ENCODE data around the gene ZBTB25. TPM values are rescaled to one million over a fixed set of nuclear protein-coding genes. Genes with fewer than 3 reads are reported as not detected.

The ZBTB25 gene
- total RNA-seq, 1 donor from 2014 or later: 14.1 TPM

DNA sequence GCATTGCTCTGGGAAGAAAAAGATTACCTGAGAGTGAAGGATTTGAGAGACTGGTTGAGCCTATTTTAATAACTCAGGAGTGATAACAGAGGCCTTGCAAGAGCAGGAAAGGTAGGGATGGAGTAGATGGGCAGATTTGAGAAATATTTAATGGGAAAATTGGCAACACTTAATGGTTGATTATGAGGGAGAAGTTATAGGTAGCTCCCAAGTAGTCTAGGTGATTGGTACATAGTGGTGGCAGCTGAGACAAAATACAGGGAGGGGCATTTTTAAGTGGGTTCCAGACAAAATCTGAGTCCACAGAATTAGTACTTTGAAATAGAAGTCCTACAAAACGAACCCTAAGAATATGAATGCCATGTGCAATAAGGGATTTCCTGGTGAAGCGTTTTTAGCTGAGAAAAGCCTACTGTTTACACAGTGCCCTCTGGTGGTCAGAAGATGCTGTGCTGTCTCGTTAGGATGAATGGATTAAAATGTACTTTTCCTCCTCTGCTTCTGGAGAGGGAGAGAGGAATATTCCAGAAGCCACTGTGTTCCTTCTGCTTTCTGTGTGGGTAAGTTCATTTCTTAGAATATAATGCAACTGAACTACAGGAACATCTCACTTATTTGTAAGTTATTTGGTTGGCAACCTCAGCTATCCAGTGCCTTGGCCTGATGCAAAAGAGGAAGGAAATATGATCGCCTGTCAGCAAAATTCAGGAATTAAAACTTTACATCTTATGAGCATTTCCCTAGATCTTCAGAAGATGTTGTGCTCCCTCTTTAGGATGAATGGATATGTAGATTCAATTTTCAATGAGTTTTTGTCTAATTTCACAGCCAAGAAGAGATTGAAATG lies 7.4 kb upstream of the ZBTB25 start:
- no peak overlapping the region for H3K27ac Mint-ChIP-seq (ENCODE audit: unreplicated experiment)
- DNase-seq (ENCODE audit: low read depth, low spot score): peak; percentile 70
- H3K27me3 Mint-ChIP-seq (ENCODE audit: low read depth): no peaks in the 10 kb centered on the region
- H3K9me3 Mint-ChIP-seq: no peaks in the 10 kb centered on the region
- H3K4me3 Mint-ChIP-seq: peak overlapping the region; percentile 44
- TF ChIP-seq, protein P1, sequence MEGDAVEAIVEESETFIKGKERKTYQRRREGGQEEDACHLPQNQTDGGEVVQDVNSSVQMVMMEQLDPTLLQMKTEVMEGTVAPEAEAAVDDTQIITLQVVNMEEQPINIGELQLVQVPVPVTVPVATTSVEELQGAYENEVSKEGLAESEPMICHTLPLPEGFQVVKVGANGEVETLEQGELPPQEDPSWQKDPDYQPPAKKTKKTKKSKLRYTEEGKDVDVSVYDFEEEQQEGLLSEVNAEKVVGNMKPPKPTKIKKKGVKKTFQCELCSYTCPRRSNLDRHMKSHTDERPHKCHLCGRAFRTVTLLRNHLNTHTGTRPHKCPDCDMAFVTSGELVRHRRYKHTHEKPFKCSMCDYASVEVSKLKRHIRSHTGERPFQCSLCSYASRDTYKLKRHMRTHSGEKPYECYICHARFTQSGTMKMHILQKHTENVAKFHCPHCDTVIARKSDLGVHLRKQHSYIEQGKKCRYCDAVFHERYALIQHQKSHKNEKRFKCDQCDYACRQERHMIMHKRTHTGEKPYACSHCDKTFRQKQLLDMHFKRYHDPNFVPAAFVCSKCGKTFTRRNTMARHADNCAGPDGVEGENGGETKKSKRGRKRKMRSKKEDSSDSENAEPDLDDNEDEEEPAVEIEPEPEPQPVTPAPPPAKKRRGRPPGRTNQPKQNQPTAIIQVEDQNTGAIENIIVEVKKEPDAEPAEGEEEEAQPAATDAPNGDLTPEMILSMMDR (conservative IDR thresholded peaks at IDR 0.05): peak; percentile 94
- peaks cover 46% of the 10 kb centered on the region for H3K4me1 Mint-ChIP-seq
- no peaks in the 10 kb centered on the region for H3K36me3 Mint-ChIP-seq (ENCODE audit: low read depth)

DNA sequence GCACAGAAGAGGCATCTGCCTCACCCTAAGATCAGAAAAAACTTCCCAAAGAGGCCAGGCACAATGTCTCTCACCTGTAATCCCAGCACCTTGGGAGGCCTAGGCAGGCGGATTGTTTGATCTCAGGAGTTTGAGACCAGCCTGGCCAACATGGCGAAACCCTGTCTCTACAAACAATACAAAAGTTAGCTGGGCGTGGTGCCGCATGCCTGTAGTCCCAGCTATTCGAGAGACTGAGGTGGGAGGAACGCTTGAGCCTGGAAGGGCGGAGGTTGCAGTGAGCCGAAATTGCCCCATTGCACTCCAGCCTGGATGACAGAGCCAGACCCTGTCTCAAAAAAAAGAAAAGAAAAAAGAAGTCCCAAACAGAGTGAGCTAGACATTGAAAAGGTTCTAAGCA lies 5.4 kb upstream of the ZBTB25 start:
- DNase-seq (ENCODE audit: low read depth, low spot score): no peak
- Mint-ChIP-seq H3K4me3 (peak overlapping the region; percentile 58), H3K9me3 (no peaks in the 10 kb centered on the region), H3K27me3 (ENCODE audit: low read depth) (no peaks in the 10 kb centered on the region), H3K4me1 (peaks cover 56% of the 10 kb centered on the region), H3K36me3 (ENCODE audit: low read depth) (no peaks in the 10 kb centered on the region), H3K27ac (ENCODE audit: unreplicated experiment) (no peak overlapping the region)
- TF ChIP-seq, protein P1 (conservative IDR thresholded peaks at IDR 0.05): no peak

DNA sequence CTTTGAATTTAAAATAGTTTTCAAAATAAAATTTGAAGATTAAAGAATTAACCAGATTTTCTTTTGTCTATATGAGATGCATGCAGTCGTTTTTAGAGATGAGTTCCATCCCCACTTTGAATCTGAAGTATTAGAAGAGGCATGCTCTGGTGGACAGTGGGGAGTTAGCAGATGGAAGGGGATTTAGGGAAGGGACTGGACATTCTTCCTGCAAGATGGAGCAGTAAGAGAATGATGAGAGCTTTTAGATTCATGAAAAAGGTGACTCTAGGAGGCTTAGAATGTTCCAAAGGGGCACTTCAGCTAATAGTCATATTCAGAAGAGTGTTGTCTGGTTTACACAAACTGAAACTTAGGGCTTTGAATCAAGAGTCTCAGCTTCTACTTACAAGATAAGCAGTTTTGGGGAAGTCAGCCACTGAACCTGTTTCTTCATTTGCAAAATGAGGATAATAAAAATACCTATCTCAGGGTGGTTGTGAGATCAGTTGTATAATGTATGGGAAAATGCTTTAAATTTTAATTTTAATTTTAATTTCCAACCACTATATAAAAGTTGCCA lies 4.7 kb upstream of the ZBTB25 start:
- Mint-ChIP-seq H3K4me1 (peaks cover 56% of the 10 kb centered on the region), H3K27me3 (ENCODE audit: low read depth) (no peaks in the 10 kb centered on the region), H3K27ac (ENCODE audit: unreplicated experiment) (no peak overlapping the region), H3K36me3 (ENCODE audit: low read depth) (no peaks in the 10 kb centered on the region), H3K4me3 (peak overlapping the region; percentile 90), H3K9me3 (no peaks in the 10 kb centered on the region)
- no peak for DNase-seq (ENCODE audit: low read depth, low spot score)
- TF ChIP-seq, protein P1 (conservative IDR thresholded peaks at IDR 0.05): no peak

DNA sequence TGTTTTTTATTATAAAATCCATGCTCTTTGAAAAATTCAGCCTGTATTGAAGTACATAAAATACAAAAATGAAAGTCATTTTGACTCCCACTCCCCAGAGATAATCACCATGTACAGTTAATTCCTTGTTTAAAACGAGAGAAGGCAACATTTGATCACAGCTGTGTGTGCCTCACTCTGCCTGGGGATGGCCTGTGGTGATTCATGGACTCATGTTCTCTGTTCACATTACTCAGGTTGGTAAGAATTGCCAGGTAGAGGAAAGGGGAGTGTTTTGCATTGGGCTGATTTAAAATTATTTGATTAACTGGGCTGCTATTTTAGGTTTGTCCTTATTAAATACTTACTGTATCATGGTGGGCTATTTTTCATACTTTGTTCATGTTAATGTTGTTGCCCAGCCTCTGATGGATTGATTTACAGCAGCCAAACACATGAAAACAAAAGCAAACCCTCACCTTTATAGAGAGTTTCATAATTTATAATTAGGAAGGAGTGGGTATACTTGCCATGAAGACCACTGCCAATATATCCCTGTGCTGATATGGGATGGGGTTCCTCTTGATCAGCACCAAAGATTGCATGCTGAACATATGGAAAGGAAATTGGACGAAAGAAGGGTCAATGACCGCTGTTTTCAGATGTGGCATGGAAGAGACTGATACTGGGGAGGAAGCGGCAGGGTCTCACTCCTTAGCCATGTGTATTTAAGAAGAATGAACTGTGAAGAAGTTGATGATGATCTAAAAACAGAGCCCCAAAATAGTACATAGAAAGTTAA lies 3.9 kb upstream of the ZBTB25 start:
- no peak overlapping the region for H3K27ac Mint-ChIP-seq (ENCODE audit: unreplicated experiment)
- no peaks in the 10 kb centered on the region for H3K9me3 Mint-ChIP-seq
- no peaks in the 10 kb centered on the region for H3K27me3 Mint-ChIP-seq (ENCODE audit: low read depth)
- TF ChIP-seq, protein P1 (conservative IDR thresholded peaks at IDR 0.05): no peak
- H3K4me3 Mint-ChIP-seq: peak overlapping the region; percentile 90
- DNase-seq (ENCODE audit: low read depth, low spot score): no peak
- H3K4me1 Mint-ChIP-seq: peaks cover 62% of the 10 kb centered on the region
- H3K36me3 Mint-ChIP-seq (ENCODE audit: low read depth): no peaks in the 10 kb centered on the region

DNA sequence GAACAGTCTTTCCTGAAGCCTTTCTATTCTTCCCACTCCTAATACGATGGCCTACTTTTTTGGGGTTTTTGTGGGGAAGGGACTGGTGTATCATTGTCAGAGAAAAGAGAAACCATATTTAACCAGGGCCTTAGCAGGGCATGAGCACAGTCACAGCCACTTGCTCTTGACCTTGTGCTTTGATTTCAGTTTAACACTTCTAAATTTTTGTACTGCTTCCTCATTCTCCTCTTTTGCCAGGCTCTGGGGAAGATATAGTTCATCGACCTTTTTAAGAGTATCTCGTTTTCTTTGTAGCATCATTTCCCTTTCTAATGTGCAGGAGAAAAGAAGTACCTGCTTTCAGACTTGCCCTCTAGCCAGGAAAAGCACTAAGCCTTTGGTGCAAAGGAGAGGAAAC lies 3.1 kb upstream of the ZBTB25 start:
- Mint-ChIP-seq H3K27me3 (ENCODE audit: low read depth) (no peaks in the 10 kb centered on the region), H3K9me3 (no peaks in the 10 kb centered on the region), H3K4me3 (peak overlapping the region; percentile 90), H3K27ac (ENCODE audit: unreplicated experiment) (no peak overlapping the region), H3K36me3 (ENCODE audit: low read depth) (no peaks in the 10 kb centered on the region), H3K4me1 (peaks cover 70% of the 10 kb centered on the region)
- TF ChIP-seq, protein P1 (conservative IDR thresholded peaks at IDR 0.05): no peak
- no peak for DNase-seq (ENCODE audit: low read depth, low spot score)

All from neural crest cell (in vitro differentiated cells).